HepG2 (cell line): ENCODE data around the gene TMEM167B. TPM values are rescaled to one million over a fixed set of nuclear protein-coding genes. Genes with fewer than 3 reads are reported as not detected.

Experiments used
- ARNT ChIP-seq: fragments of 450-650 bp; IDR thresholded peaks from 2 replicates; pipeline ENCODE4 v1.6.1; 2017
- ATF3 ChIP-seq: sonication (generic); formaldehyde crosslinking; IDR thresholded peaks from 2 replicates; pipeline ENCODE4 v1.4.0; 2020; ENCODE audit warnings: missing genetic modification reagents
- EHMT2 ChIP-seq: fragments of 200-600 bp; sonication (generic); IDR thresholded peaks from 2 replicates; pipeline ENCODE4 v1.7.0; 2017; ENCODE audit warnings: antibody characterized with exemption, low read depth, low read length, borderline replicate concordance
- FOSL2 ChIP-seq: sonication (generic); formaldehyde crosslinking; IDR thresholded peaks from 2 replicates; pipeline ENCODE4 v1.4.0; 2020; ENCODE audit warnings: missing genetic modification reagents
- HDAC2 ChIP-seq: sonication (generic); formaldehyde crosslinking; IDR thresholded peaks from 2 replicates; pipeline ENCODE4 v1.4.0; 2020; ENCODE audit warnings: missing genetic modification reagents
- MTF2 ChIP-seq: sonication (generic); formaldehyde crosslinking; IDR thresholded peaks from 2 replicates; pipeline ENCODE4 v1.5.0; 2020; ENCODE audit warnings: missing genetic modification reagents, borderline replicate concordance
- NCOA5 ChIP-seq: sonication (generic); formaldehyde crosslinking; IDR thresholded peaks from 2 replicates; pipeline ENCODE4 v1.4.0; 2020; ENCODE audit warnings: missing genetic modification reagents
- PRDM15 ChIP-seq: sonication (generic); formaldehyde crosslinking; IDR thresholded peaks from 2 replicates; pipeline ENCODE4 v1.4.0; 2020; ENCODE audit warnings: missing genetic modification reagents
- PRPF4 ChIP-seq: fragments of 200-400 bp; formaldehyde crosslinking; IDR thresholded peaks from 2 replicates; pipeline ENCODE4 v1.6.1; 2016; ENCODE audit warnings: low read length, low read depth; ENCODE audit not compliant: poor library complexity, severe bottlenecking
- ZBTB42 ChIP-seq: sonication (generic); formaldehyde crosslinking; IDR thresholded peaks from 2 replicates; pipeline ENCODE4 v1.5.0; 2020; ENCODE audit warnings: mild to moderate bottlenecking, missing genetic modification reagents
- ZFY ChIP-seq: sonication (generic); formaldehyde crosslinking; IDR thresholded peaks from 2 replicates; pipeline ENCODE4 v1.4.0; 2020; ENCODE audit warnings: missing genetic modification reagents
- ZNF3 ChIP-seq: IDR thresholded peaks from 2 replicates; pipeline ENCODE4 v1.7.0; 2017; ENCODE audit warnings: inconsistent platforms
- ZNF383 ChIP-seq: sonication (generic); formaldehyde crosslinking; IDR thresholded peaks from 2 replicates; pipeline ENCODE4 v1.4.0; 2020; ENCODE audit warnings: missing genetic modification reagents, mild to moderate bottlenecking, borderline replicate concordance
- ZNF431 ChIP-seq: sonication (generic); formaldehyde crosslinking; IDR thresholded peaks from 2 replicates; pipeline ENCODE4 v1.9.0; 2022; ENCODE audit warnings: missing genetic modification reagents, low read depth, mild to moderate bottlenecking, borderline replicate concordance
- ZNF496 ChIP-seq: sonication (generic); formaldehyde crosslinking; IDR thresholded peaks from 2 replicates; pipeline ENCODE4 v1.8.1; 2023; ENCODE audit warnings: mild to moderate bottlenecking, moderate library complexity, missing genetic modification reagents; ENCODE audit not compliant: insufficient replicate concordance
- ZNF512B ChIP-seq: sonication (generic); formaldehyde crosslinking; IDR thresholded peaks from 2 replicates; pipeline ENCODE4 v1.5.1; 2020; ENCODE audit warnings: missing genetic modification reagents, mild to moderate bottlenecking, borderline replicate concordance
- ZNF576 ChIP-seq: sonication (generic); formaldehyde crosslinking; IDR thresholded peaks from 2 replicates; pipeline ENCODE4 v1.4.0; 2020; ENCODE audit warnings: mild to moderate bottlenecking, missing genetic modification reagents
- ZNF589 ChIP-seq: sonication (generic); formaldehyde crosslinking; conservative IDR thresholded peaks from 2 replicates; pipeline ENCODE4 v1.8.0; 2022; ENCODE audit warnings: mild to moderate bottlenecking, moderate library complexity, missing genetic modification reagents
- ZNF629 ChIP-seq: sonication (generic); formaldehyde crosslinking; conservative IDR thresholded peaks from 2 replicates; pipeline ENCODE4 v1.5.0; 2020; ENCODE audit warnings: missing genetic modification reagents
- ZNF83 ChIP-seq: sonication (generic); formaldehyde crosslinking; IDR thresholded peaks from 2 replicates; pipeline ENCODE4 v1.4.0; 2020; ENCODE audit warnings: missing genetic modification reagents, mild to moderate bottlenecking, borderline replicate concordance
- ZNF879 ChIP-seq: sonication (generic); formaldehyde crosslinking; IDR thresholded peaks from 2 replicates; pipeline ENCODE4 v1.8.1; 2023; ENCODE audit warnings: missing genetic modification reagents
- polyA plus RNA-seq, 8 experiments: library from polyadenylated mRNA; depleted of rRNA in 3 of 8; stranded (reverse) in 7 of 8; unstranded in 1 of 8; fragments of >200 nt; fragmentation: Illumina TruSeq in 4 of 8; extraction: Trizol in 4 of 8; gene quantifications; 2 replicates each; pipeline versions ENCODE4 v1.2.1 to v1.2.3, GENCODE V29; 2011 to 2016; ENCODE audit warnings: low read depth in 4 of 8, missing spikeins in 1 of 8, mixed read lengths in 1 of 8; ENCODE audit not compliant: insufficient read depth in 1 of 8
- total RNA-seq, 5 experiments: library from RNA; depleted of rRNA; stranded (reverse); fragments of >200 nt; fragmentation: Illumina TruSeq; extraction: Trizol; gene quantifications; 2 replicates each; pipeline ENCODE4 v1.2.3, GENCODE V29; 2016; ENCODE audit warnings: low read depth in 1 of 5

Gene TMEM167B
- total and polyA plus RNA-seq, 2 of the 13 experiments (the other 11 are each of a cell fraction or from before 2014, with no cell fraction given): 9.5 to 22.4 TPM

GRCh38 chr1:109089242-109090015, 1.1 kb upstream of the TMEM167B start (continued):
- TF ChIP-seq EHMT2 (no peak), ZNF83 (CRISPR knock-in tag) (no peak), ATF3 (no peak), ZFY (CRISPR knock-in tag) (peak; percentile 80), ZNF576 (no peak), ZNF629 (CRISPR knock-in tag) (no peak), ZNF512B (CRISPR knock-in tag) (no peak), ZNF431 (CRISPR knock-in tag) (no peak), ZNF496 (CRISPR knock-in tag) (no peak), PRPF4 (peak; percentile 43), ZNF3 (CRISPR knock-in tag) (no peak), PRDM15 (CRISPR knock-in tag) (no peak), ZBTB42 (CRISPR knock-in tag) (0 out of 2 replicates have a peak, but pooled peaks have one; percentile 32), MTF2 (CRISPR knock-in tag) (no peak), ZNF383 (0 out of 2 replicates have a peak, but pooled peaks have one; percentile 13), NCOA5 (CRISPR knock-in tag) (no peak), FOSL2 (peak; percentile 49), ZNF879 (CRISPR knock-in tag) (no peak), HDAC2 (peak; percentile 84), ZNF589 (CRISPR knock-in tag) (no peak), ARNT (no peak)
